OCI-LY3 (cell line): ENCODE data around the gene ARHGAP22.
"Not testable (repeated sequence)": the region's sequence is repeated elsewhere in the genome, so short reads cannot be mapped to it uniquely, and the experiment has no call there.

Experiments
- H2AFZ ChIP-seq: fragments of 200-600, 300-600 bp; shearing (Covaris generic); 2 replicates; pipeline ENCODE4 v1.6.0; 2014; ENCODE audit warnings: antibody characterized with exemption, low read depth, low read length
- H3K27ac ChIP-seq: fragments of 200-600, 300-600 bp; sonication (generic); 2 replicates; pipeline ENCODE4 v1.5.1; 2014; ENCODE audit warnings: mild to moderate bottlenecking, low read length, moderate library complexity, mixed read lengths
- H3K27me3 ChIP-seq: fragments of 200-600, 300-600 bp; sonication (generic); 2 replicates; pipeline ENCODE4 v1.6.1; 2014; ENCODE audit warnings: low read depth, low read length, mixed read lengths
- H3K36me3 ChIP-seq: fragments of 200-600, 300-600 bp; sonication (generic); replicated peaks from 2 replicates; pipeline ENCODE3; 2014; ENCODE audit warnings: low read depth, low read length, mixed read lengths
- H3K4me1 ChIP-seq: fragments of 300-600, 200-600 bp; sonication (generic); 2 replicates; pipeline ENCODE4 v1.6.1; 2014; ENCODE audit warnings: low read length, mixed read lengths
- H3K4me2 ChIP-seq: fragments of 200-600, 300-600 bp; sonication (generic); 2 replicates; pipeline ENCODE4 v1.6.1; 2014; ENCODE audit warnings: low read length, mixed read lengths
- H3K4me3 ChIP-seq: fragments of 300-600, 200-600 bp; sonication (generic); 2 replicates; pipeline ENCODE4 v1.5.1; 2014; ENCODE audit warnings: antibody characterized with exemption, mild to moderate bottlenecking, low read length, moderate library complexity
- H3K79me2 ChIP-seq: fragments of 300-600, 200-600 bp; shearing (Covaris generic); 2 replicates; pipeline ENCODE4 v1.6.1; 2014; ENCODE audit warnings: mild to moderate bottlenecking, low read length, mixed read lengths
- H3K9ac ChIP-seq: fragments of 300-600, 200-600 bp; shearing (Covaris generic); 2 replicates; pipeline ENCODE4 v1.6.0; 2014; ENCODE audit warnings: mild to moderate bottlenecking, low read length, moderate library complexity
- H3K9me3 ChIP-seq: fragments of 200-600, 300-600 bp; shearing (Covaris generic); 2 replicates; pipeline ENCODE4 v1.6.1; 2014; ENCODE audit warnings: low read length, mixed read lengths; ENCODE audit not compliant: insufficient read depth
- H4K20me1 ChIP-seq: fragments of 200-600, 300-600 bp; sonication (generic); 2 replicates; pipeline ENCODE4 v1.6.1; 2016; ENCODE audit warnings: low read length, mixed read lengths; ENCODE audit not compliant: insufficient read depth
- EZH2phosphoT487 ChIP-seq: fragments of 200-600 bp; shearing (Covaris generic); IDR thresholded peaks from 2 replicates; pipeline ENCODE4 v1.6.1; 2018; ENCODE audit warnings: antibody characterized with exemption, mixed run types, low read depth
- TF ChIP-seq, protein P1 (sequence below): fragments of 200-600, 300-600 bp; sonication (generic); IDR thresholded peaks from 2 replicates; pipeline ENCODE4 v1.5.1; 2014; ENCODE audit warnings: antibody characterized with exemption, low read length, low read depth

The ARHGAP22 gene

DNA sequence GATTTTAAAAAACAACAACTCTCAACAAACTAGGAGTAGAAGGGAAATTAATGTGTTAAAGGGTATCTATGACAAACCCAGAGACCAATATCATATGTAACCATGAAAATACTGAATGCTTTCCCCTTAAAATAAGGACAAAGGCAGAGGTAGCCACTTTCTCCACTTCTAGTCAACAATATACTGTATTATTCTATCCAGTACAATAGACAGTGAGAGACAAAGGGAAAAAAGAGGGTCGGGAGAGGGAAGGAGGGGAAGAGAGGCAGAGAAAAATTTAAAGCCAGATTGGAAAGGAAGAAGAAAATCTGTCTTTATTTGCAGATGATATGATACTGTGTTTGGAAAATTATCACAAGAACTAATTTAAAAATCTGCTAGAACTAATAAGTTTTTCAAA is 40.7 kb upstream of the ARHGAP22 start:
- no peaks in the 10 kb centered on the region for H4K20me1 ChIP-seq
- H3K27me3 ChIP-seq = peaks cover 31% of the 10 kb centered on the region
- H3K9me3 ChIP-seq = no peaks in the 10 kb centered on the region
- TF ChIP-seq EZH2phosphoT487 = no peak
- TF ChIP-seq, protein P1, sequence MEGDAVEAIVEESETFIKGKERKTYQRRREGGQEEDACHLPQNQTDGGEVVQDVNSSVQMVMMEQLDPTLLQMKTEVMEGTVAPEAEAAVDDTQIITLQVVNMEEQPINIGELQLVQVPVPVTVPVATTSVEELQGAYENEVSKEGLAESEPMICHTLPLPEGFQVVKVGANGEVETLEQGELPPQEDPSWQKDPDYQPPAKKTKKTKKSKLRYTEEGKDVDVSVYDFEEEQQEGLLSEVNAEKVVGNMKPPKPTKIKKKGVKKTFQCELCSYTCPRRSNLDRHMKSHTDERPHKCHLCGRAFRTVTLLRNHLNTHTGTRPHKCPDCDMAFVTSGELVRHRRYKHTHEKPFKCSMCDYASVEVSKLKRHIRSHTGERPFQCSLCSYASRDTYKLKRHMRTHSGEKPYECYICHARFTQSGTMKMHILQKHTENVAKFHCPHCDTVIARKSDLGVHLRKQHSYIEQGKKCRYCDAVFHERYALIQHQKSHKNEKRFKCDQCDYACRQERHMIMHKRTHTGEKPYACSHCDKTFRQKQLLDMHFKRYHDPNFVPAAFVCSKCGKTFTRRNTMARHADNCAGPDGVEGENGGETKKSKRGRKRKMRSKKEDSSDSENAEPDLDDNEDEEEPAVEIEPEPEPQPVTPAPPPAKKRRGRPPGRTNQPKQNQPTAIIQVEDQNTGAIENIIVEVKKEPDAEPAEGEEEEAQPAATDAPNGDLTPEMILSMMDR = no peak
- H3K9ac ChIP-seq = no peak overlapping the region
- H2AFZ ChIP-seq = no peak overlapping the region
- no peak overlapping the region for H3K4me3 ChIP-seq
- H3K36me3 ChIP-seq = no peaks in the 10 kb centered on the region
- H3K4me2 ChIP-seq = no peak overlapping the region
- H3K27ac ChIP-seq = no peak overlapping the region
- H3K4me1 ChIP-seq = no peaks in the 10 kb centered on the region
- H3K79me2 ChIP-seq = no peaks in the 10 kb centered on the region

DNA sequence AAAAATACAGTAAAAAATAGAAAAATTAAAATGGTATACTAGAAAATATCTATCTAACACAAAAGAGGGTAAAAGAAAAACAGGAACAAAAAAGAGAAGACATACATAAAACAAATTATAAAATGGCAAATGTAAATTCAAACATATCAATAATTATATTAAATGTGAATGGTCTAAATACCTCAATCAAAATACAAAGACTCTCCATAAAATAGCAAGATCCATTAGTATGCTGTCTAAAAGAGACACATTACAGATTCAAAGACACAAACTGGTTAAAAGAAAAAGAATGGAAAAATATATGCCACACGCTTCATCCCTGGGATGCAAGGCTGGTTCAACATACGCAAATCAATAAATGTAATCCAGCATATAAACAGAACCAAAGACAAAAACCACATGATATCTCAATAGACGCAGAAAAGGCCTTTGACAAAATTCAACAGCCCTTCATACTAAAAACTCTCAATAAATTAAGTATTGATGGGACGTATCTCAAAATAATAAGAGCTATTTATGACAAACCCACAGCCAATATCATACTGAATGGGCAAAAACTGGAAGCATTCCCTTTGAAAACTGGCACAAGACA is 36.3 kb upstream of the ARHGAP22 start:
- H3K27ac ChIP-seq, H3K36me3 ChIP-seq, H3K4me2 ChIP-seq, H3K4me3 ChIP-seq, H2AFZ ChIP-seq, H4K20me1 ChIP-seq, H3K9ac ChIP-seq, H3K9me3 ChIP-seq, H3K79me2 ChIP-seq: not testable (repeated sequence)
- peaks cover 11% of the 10 kb centered on the region for H3K4me1 ChIP-seq
- peaks cover 58% of the 10 kb centered on the region for H3K27me3 ChIP-seq

DNA sequence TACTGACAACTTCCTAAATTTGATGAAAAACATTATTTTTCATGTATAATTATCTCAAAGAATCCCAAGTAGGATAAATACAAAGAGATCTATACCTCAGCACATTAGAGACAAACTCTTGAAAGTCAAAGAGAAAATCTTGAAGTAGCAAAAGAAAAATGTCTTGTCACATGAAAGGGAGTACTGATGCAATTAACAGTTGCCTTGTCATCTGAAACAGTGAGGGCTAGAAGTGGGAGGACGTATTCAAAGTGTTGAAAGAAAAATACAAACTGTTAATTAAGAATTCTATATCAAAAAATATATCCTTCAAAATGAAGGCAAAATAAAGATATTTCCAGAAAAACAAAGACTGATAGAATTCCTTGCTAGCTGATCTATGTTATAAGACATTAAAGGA is 35.5 kb upstream of the ARHGAP22 start:
- H4K20me1 ChIP-seq = no peaks in the 10 kb centered on the region
- no peak for TF ChIP-seq EZH2phosphoT487
- TF ChIP-seq, protein P1 = no peak
- no peaks in the 10 kb centered on the region for H3K9me3 ChIP-seq
- no peak overlapping the region for H3K9ac ChIP-seq
- peaks cover 11% of the 10 kb centered on the region for H3K4me1 ChIP-seq
- no peaks in the 10 kb centered on the region for H3K79me2 ChIP-seq
- H3K4me3 ChIP-seq = no peak overlapping the region
- H3K27me3 ChIP-seq = peaks cover 63% of the 10 kb centered on the region
- H3K4me2 ChIP-seq = no peak overlapping the region
- H3K36me3 ChIP-seq = no peaks in the 10 kb centered on the region
- H3K27ac ChIP-seq = no peak overlapping the region
- no peak overlapping the region for H2AFZ ChIP-seq

DNA sequence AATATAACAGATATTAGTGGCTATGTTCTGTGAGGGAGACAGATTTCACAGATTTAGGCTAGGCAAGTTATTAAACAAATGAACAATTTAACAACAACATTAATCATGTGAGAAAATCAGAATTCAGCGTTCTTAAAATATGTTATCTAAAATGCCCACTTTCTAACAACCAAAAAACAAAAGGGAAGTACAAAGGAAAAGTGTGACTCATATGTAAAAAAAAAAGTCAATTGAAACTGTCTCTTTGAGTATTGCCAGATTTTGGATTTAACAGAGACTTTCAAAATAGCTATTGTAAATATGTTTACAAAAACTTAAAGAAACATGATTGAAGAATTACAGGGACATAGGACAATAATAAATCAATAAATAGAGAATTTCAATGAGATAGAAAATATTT is 34.8 kb upstream of the ARHGAP22 start:
- TF ChIP-seq, protein P1 = no peak
- TF ChIP-seq EZH2phosphoT487 = no peak
- peak overlapping the region; percentile 15 for H3K4me2 ChIP-seq
- H3K27me3 ChIP-seq = peaks cover 61% of the 10 kb centered on the region
- no peak overlapping the region for H3K27ac ChIP-seq
- no peaks in the 10 kb centered on the region for H3K36me3 ChIP-seq
- no peaks in the 10 kb centered on the region for H3K79me2 ChIP-seq
- no peaks in the 10 kb centered on the region for H4K20me1 ChIP-seq
- H3K4me1 ChIP-seq = peaks cover 18% of the 10 kb centered on the region
- no peaks in the 10 kb centered on the region for H3K9me3 ChIP-seq
- H2AFZ ChIP-seq = no peak overlapping the region
- no peak overlapping the region for H3K9ac ChIP-seq
- H3K4me3 ChIP-seq = 0 out of 2 replicates have a peak overlapping the region, but pooled peaks have one; percentile 1
